Naive thymus-derived CD8-positive, alpha-beta T cell (primary cell): ENCODE data around the gene APOBEC4. TPM values are rescaled to one million over a fixed set of nuclear protein-coding genes. Genes with fewer than 3 reads are reported as not detected.

ENCODE experiments used
- polyA plus RNA-seq, 3 donors: library from polyadenylated mRNA; unstranded; fragments of 300-500 nt; fragmentation: Illumina TruSeq; gene quantifications; one replicate each; pipeline ENCODE4 v1.2.3, GENCODE V29; 2021
- total RNA-seq, 8 experiments: library from RNA in 2 of 8; stranded (reverse) in 2 of 8; gene quantifications; one replicate each; pipeline ENCODE4 v1.2.3 and lab custom pipeline; 2021 to 2026

The APOBEC4 gene
- total and polyA plus RNA-seq, 5 experiments from 2014 or later: not detected

Other genes starting within 250 kb of the APOBEC4 start
- not detected for gene NMNAT2, start 234.9 kb downstream of the APOBEC4 start, total RNA-seq
- not detected for gene NMNAT2, start 234.9 kb downstream of the APOBEC4 start, polyA plus RNA-seq
- 10 to 100 TPM; 59.5 to 60.0 TPM for gene SMG7, start 180.8 kb downstream of the APOBEC4 start, total RNA-seq
- 10 to 100 TPM; 14.8 to 29.2 (median 27.1) TPM for gene SMG7, start 180.8 kb downstream of the APOBEC4 start, polyA plus RNA-seq
- gene NCF2, start 62.9 kb downstream of the APOBEC4 start, total RNA-seq: under 1 TPM; 0.91 to 0.99 TPM
- gene NCF2, start 62.9 kb downstream of the APOBEC4 start, polyA plus RNA-seq: 1 to 10 TPM in 2 of 3 donors, not detected in 1; 1.2 to 3.4 TPM
- 100 to 1,000 TPM in 1 of 2 experiments, 10 to 100 TPM in 1; 99.6 to 102 TPM for gene ARPC5, start 17.5 kb downstream of the APOBEC4 start, total RNA-seq
- gene ARPC5, start 17.5 kb downstream of the APOBEC4 start, polyA plus RNA-seq: 100 to 1,000 TPM; 400 to 556 (median 509) TPM
- gene RGL1, start 151.8 kb upstream of the APOBEC4 start, total RNA-seq: 1 to 10 TPM; 1.9 to 2.1 TPM
- 1 to 10 TPM; 1.1 to 1.8 (median 1.4) TPM for gene RGL1, start 151.8 kb upstream of the APOBEC4 start, polyA plus RNA-seq